T-helper 2 cell treated with Interferon-gamma antibody and Interleukin-4, amounts not matched to agents 100 ng/mL and 5 ng/mL, for 36 hours (primary cell): ENCODE results near the gene TCHP. TPM values are rescaled to one million over a fixed set of nuclear protein-coding genes. Genes with fewer than 3 reads are reported as not detected.
"Not testable (repeated sequence)": the region's sequence is repeated elsewhere in the genome, so short reads cannot be mapped to it uniquely, and the experiment has no call there.

Experiments
- intact Hi-C: fragments of 100-400 bp; cut with micrococcal nuclease; formaldehyde crosslinking; loops from one replicate; pipeline ENCODE4 v1.15.1; 2023
- total RNA-seq: library from RNA; stranded (reverse); gene quantifications from 2 replicates; pipeline ENCODE4 v1.2.3, GENCODE V29; 2022

TCHP gene, protein sequence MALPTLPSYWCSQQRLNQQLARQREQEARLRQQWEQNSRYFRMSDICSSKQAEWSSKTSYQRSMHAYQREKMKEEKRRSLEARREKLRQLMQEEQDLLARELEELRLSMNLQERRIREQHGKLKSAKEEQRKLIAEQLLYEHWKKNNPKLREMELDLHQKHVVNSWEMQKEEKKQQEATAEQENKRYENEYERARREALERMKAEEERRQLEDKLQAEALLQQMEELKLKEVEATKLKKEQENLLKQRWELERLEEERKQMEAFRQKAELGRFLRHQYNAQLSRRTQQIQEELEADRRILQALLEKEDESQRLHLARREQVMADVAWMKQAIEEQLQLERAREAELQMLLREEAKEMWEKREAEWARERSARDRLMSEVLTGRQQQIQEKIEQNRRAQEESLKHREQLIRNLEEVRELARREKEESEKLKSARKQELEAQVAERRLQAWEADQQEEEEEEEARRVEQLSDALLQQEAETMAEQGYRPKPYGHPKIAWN
- 36.8 and 37.2 TPM in 2 replicates for total RNA-seq

DNA sequence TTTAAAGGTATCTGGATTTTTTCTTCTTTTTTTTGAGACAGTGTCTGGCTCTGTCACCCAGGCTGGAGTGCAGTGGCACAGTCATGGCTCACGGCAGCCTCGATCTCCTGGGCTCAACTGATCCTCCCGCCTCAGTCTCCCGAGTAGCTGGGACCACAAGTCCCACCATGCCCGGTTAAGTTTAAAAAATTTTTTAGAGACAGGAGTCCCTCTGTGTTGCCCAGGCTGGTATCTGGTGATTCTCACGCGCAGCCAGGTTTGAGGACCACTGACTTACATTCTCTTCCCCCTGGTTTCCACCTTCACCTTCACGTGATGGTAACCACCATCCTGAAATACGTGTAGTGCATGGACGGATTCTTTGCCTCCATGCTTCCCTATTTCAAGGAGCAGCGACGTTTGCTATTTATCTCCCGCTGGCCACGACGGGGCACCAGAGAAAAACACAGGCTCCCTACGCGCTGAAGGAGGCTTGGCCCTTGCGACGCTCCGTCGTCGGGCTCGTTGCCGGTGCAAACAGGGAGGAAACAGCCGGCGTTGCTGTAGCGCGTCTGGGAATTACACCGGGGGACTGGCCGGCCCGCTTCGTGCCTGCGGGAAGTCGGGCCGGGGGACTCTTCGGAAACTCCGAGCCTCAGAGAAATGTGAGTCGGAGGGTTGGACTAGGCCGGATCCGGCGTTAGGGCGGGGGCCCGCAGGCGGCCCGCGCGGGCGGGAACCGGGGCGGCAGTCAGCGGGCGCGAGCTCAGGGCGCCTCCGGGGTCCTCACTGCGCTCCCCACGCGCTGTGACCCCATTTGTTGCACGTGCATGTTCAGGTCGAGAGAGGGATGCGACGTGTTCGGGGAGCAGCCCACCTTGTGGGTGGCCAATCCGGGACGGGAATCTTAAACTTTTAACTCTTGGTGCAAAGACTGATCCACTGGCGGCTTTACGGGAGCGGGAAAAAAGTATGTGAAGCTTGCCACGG is at the start of gene TCHP:
Gene TCHP, plus strand, starts transcription at position 492 of the 969 bp plus-strand sequence. CDS start 2,753 bp downstream, outside the sequence.
- intact Hi-C loops: loop anchor here (1.0 kb wide), 4 partner anchors 12 to 531 kb away; partner anchors contain the start of genes GIT2 and GLTP

- intact Hi-C loops: not testable (repeated sequence)
Observed at GRCh38 chr12:109850518-109850917, 49.6 kb upstream of the TCHP start.

- intact Hi-C loops: no loop called here
Observed at GRCh38 chr12:109855377-109855776, 44.7 kb upstream of the TCHP start.

DNA sequence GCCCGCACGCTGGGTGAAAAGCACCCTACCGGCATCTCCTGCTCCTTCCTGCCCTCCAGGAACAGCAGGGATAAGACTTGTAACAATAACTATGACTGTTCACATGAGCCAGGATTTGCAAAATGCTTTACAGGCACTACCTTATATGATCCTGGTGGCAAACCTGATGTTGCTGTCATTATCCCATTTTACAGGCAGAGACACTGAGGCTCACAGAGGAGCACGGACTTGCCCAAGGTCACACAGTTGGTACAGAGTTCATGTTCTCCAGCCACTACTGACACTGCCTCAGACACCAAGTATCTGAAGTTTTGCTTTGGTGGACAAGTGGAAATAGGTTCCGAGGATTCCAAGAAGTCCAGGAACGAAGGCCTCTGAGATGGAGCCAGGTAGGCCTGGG is 42.4 kb upstream of the TCHP start:
- intact Hi-C loops: no loop called here

GRCh38 chr12:109858764-109859163 is 41.3 kb upstream of the TCHP start:
- intact Hi-C loops: no loop called here

DNA sequence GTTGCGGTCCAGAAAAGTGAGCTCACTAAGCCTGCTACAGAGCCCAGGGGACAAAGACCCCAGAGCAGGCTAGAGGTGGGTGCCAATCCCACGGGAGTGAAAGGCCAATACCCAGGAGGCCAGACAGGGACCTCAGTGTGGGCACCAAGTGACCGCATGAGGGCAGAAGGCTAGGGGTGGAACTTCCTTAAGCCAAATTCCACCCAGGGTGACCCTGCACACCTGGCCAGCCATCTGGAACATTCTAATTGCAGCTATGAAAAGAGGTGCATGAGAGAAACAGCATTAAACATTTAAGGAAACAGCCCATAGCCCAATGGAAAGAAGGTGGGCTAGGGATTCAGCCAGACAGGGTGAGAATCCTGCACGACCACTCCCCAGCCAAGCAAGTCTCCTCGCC is 39.1 kb upstream of the TCHP start:
- intact Hi-C loops: no loop called here

DNA sequence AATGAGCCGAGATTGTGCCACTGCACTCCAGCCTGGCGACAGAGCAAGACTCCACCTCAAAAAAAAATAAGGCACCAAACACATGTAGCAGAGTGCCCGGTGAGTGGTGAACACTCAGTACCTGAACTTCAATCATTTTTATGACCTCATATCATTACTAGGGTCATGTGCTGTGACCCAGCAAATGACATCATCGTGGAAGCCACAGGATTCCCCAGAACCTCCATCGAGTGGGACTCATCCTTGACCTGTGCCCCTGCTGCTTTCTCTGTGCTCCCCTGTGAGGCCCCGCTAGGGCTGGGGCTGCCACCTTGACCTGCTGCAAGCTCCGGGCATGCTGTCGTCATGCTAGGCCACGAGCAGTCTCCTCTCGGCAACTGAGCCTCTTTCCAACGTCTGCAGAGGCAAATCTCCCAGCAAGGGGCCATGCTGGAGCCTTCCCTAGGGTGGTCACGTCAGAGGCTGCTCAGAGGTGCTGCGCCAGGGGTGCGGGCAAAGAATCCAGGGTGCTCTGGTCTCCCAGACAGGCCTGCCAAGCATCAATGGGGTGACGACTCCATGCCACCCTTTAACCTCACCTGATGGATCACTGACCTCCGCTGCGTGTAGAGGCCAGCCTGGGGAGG is 38.3 kb upstream of the TCHP start:
- intact Hi-C loops: no loop called here

- intact Hi-C loops: not testable (repeated sequence)
Observed at GRCh38 chr12:109862491-109862890, 37.6 kb upstream of the TCHP start.

GRCh38 chr12:109863847-109864712 is 36.0 kb upstream of the TCHP start:
- intact Hi-C loops: no loop called here

DNA sequence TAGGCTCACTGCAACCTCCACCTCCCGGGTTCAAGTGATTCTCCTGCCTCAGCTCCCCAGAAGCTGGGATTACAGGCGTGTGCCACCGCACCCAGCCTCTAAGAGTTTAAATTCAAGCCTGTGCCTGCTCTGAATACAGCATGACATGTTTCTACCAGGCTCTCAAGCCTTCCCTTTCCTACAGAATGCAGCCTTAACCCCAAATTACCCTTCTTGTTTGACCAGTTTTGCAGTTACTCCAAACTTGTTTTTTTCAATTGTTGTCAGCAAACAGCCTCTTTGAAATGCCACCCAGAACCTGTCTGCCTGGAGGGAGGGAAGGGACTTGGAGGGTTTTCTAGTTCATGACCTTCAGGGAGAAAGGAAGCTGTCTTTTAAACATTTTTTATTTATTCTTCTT is 35.2 kb upstream of the TCHP start:
- intact Hi-C loops: no loop called here

DNA sequence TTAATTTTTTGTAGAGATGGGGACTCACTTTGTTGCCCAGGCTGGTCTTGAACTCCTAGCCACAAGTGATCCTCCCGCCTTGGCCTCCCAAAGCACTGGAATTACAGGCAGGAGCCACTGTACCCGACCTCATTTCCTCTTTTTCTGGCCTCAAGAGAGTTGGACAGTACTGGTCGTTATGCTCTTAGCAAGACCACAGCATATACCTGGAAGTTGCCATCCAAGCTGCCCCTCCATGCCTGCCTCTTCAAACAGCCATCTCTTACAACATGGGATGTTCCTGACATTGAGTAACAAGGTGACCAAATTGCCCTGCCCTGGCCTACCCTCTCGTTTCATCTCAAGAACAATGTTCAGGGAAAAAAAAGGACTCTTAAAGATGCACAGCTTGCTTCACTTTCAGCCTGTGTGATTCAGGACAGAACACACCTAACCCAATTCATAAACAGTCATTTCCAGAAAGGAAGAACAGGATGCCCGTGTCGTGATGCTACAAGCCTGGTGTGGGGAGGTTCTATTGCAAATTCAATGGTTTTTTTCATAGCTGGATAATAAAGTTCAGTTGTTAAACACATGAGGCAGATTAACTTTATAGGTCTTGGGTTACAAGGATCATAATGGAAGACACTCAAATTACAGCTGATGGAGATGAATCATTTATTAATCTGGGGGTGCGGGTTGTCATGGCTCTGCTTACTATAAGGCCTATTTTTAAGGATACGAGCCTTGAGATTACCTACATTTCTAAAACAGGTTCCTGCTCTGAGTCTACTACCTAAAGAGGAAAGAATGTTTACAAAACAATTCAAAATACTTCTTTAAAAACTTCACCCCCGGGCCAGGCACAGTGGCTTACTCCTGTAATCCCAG is 31.7 kb upstream of the TCHP start:
- intact Hi-C loops: no loop called here

GRCh38 chr12:109870648-109871047 is 29.4 kb upstream of the TCHP start:
- intact Hi-C loops: no loop called here

DNA sequence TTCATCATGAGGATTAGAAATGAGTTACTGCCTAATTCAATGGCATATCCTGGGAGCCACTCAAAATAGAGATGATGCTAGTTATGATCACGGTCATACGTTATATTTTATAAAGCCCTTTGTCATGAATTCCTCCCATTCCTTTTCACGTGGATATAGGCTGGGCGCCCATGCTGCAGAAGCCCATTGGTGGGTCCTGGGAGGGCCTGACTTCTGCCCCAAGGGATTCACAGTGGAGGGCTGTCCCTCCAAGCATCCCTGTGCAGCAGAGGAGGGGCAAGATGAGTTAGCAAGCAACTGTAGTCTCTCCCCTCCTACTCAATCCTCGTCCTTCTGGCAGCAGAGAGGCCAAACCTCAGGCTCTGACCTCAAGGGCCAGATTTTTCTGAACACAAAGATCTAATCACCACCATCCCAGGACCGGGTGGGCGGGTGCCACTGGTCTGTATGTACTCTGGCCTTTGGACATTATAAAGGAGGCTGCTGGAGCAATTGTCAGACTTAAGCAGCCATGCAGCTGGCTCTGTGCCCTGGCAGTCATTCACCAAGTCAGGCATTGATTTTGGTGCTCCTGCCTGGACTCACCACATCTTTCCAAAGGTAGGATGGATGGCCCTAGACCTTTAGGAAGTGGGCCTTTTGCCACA is 28.3 kb upstream of the TCHP start:
- intact Hi-C loops: no loop called here

GRCh38 chr12:109873653-109874052 is 26.4 kb upstream of the TCHP start:
- intact Hi-C loops: no loop called here

- intact Hi-C loops: no loop called here
Observed at GRCh38 chr12:109875572-109876131, 24.4 kb upstream of the TCHP start.

GRCh38 chr12:109876406-109876805 is 23.7 kb upstream of the TCHP start:
- intact Hi-C loops: no loop called here

- intact Hi-C loops: no loop called here
Observed at GRCh38 chr12:109877504-109878246, 22.4 kb upstream of the TCHP start.

DNA sequence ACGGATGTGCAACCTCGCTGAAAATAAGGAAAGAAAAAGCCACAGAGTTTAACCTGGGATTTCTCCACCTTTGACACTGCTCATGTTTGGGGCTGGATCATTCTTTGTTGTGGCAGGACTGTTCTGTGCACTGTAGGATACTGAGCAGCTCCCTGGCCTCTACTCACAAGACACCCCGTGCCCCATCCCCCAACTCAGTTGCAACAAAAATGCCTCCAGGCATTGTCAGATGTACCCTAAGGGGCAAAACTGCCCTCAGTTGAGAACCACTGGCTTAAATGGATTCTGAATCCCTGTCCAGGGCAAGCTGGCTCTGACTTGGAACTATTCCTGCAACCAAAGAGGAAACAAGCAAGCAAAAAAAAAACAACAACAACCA is 21.8 kb upstream of the TCHP start:
- intact Hi-C loops: no loop called here
